Stimulated activated CD4-positive, alpha-beta T cell treated with anti-CD3 and anti-CD28 coated beads, Interleukin-15, amount 100 ng/mL, for 48 hours (primary cell): Measurements from ENCODE around the gene SHISAL2A.

Source experiments
- DNase-seq, 2 donors: peaks; one replicate each; pipeline ENCODE4 v3.0.0-alpha.2; 2020; ENCODE audit warnings: low read depth in 2 of 2

The SHISAL2A gene

GRCh38 chr1:52659851-52660596 lies 27.1 kb downstream of the SHISAL2A start:
- DNase-seq: no peak

GRCh38 chr1:52660807-52661206 lies 27.8 kb downstream of the SHISAL2A start:
- no peak for DNase-seq

- DNase-seq: no peak
Observed at GRCh38 chr1:52662645-52663313, 29.8 kb downstream of the SHISAL2A start.

- DNase-seq: no peak
Observed at GRCh38 chr1:52663716-52664115, 30.7 kb downstream of the SHISAL2A start.

GRCh38 chr1:52665006-52665941 lies 32.3 kb downstream of the SHISAL2A start:
- DNase-seq: no peak

- no peak for DNase-seq
Observed at GRCh38 chr1:52667290-52667689, 34.3 kb downstream of the SHISAL2A start.

GRCh38 chr1:52667984-52668383 lies 35.0 kb downstream of the SHISAL2A start:
- no peak for DNase-seq

- no peak for DNase-seq
Observed at GRCh38 chr1:52668711-52669110, 35.7 kb downstream of the SHISAL2A start.

GRCh38 chr1:52669696-52670095 lies 36.7 kb downstream of the SHISAL2A start:
- DNase-seq: no peak

- DNase-seq: no peak
Observed at GRCh38 chr1:52670604-52671003, 37.6 kb downstream of the SHISAL2A start.

GRCh38 chr1:52672946-52673345 lies 40.0 kb downstream of the SHISAL2A start:
- no peak for DNase-seq

- no peak for DNase-seq
Observed at GRCh38 chr1:52673513-52673912, 40.5 kb downstream of the SHISAL2A start.

GRCh38 chr1:52674497-52675384 lies 41.8 kb downstream of the SHISAL2A start:
- DNase-seq: no peak

GRCh38 chr1:52676249-52676903 lies 43.4 kb downstream of the SHISAL2A start:
- DNase-seq: no peak

- DNase-seq: no peak
Observed at GRCh38 chr1:52677076-52677806, 44.3 kb downstream of the SHISAL2A start.

- no peak for DNase-seq
Observed at GRCh38 chr1:52679048-52679447, 46.1 kb downstream of the SHISAL2A start.

- no peak for DNase-seq
Observed at GRCh38 chr1:52679498-52679897, 46.5 kb downstream of the SHISAL2A start.

GRCh38 chr1:52680353-52680752 lies 47.4 kb downstream of the SHISAL2A start:
- DNase-seq: no peak

GRCh38 chr1:52681136-52681535 lies 48.2 kb downstream of the SHISAL2A start:
- no peak for DNase-seq

GRCh38 chr1:52683367-52683940 lies 50.5 kb downstream of the SHISAL2A start:
- DNase-seq: no peak
